CD14-positive monocyte (primary cell): ENCODE measurements around the gene AATK. TPM values are rescaled to one million over a fixed set of nuclear protein-coding genes. Genes with fewer than 3 reads are reported as not detected.

Experiments used
- DNase-seq, 3 donors: peaks; one replicate each; pipeline ENCODE4 v3.0.0-alpha.2; 2011 to 2022
- H2AFZ ChIP-seq: 2 replicates; pipeline ENCODE4 v1.6.0; 2012; ENCODE audit warnings: mild to moderate bottlenecking, low read depth, low read length, inconsistent platforms; ENCODE audit not compliant: insufficient read depth, poor library complexity, severe bottlenecking
- H3K27ac ChIP-seq, 2 donors: 1 replicate in 1 of 2; 2 replicates in 1 of 2; pipeline ENCODE4 v1.5.1; 2012 to 2013; ENCODE audit warnings: low read length in 2 of 2, control low read depth in 1 of 2, inconsistent platforms in 1 of 2, low read depth in 1 of 2, mild to moderate bottlenecking in 1 of 2
- H3K27me3 ChIP-seq, 2 donors: one replicate each; pipeline versions ENCODE4 v1.6.0 to v1.6.1; 2011 to 2013; ENCODE audit warnings: low read length in 2 of 2; ENCODE audit not compliant: control insufficient read depth in 2 of 2, insufficient read depth in 2 of 2
- H3K36me3 ChIP-seq, 2 donors: replicated peaks in 1 of 2; 1 replicate in 1 of 2; 2 replicates in 1 of 2; pipeline versions ENCODE4 v1.5.1 to v1.6.1; 2012 to 2013; ENCODE audit warnings: low read length in 2 of 2, control low read depth in 1 of 2, inconsistent platforms in 1 of 2, mild to moderate bottlenecking in 1 of 2; ENCODE audit not compliant: insufficient read depth in 2 of 2, control insufficient read depth in 1 of 2
- H3K4me1 ChIP-seq, 2 donors: 1 replicate in 1 of 2; 2 replicates in 1 of 2; pipeline versions ENCODE4 v1.5.1 to v1.6.1; 2012 to 2013; ENCODE audit warnings: low read length in 2 of 2, control low read depth in 1 of 2, inconsistent platforms in 1 of 2, mild to moderate bottlenecking in 1 of 2, moderate library complexity in 1 of 2; ENCODE audit not compliant: insufficient read depth in 2 of 2, control insufficient read depth in 1 of 2
- H3K4me2 ChIP-seq: replicated peaks from 2 replicates; pipeline ENCODE3; 2012; ENCODE audit warnings: low read length, moderate library complexity, mild to moderate bottlenecking; ENCODE audit not compliant: poor library complexity, severe bottlenecking; ENCODE audit errors: extremely low read depth
- H3K4me3 ChIP-seq, 3 experiments: fragments of 200-600 bp in 1 of 3; sonication (generic) in 1 of 3; replicated peaks in 1 of 3; 1 replicate in 2 of 3; 2 replicates in 1 of 3; pipeline ENCODE4 v1.5.1; 2011 to 2013; ENCODE audit warnings: low read length in 3 of 3, mild to moderate bottlenecking in 3 of 3, control low read depth in 2 of 3, low read depth in 2 of 3, inconsistent platforms in 1 of 3, moderate library complexity in 1 of 3
- H3K79me2 ChIP-seq: 2 replicates; pipeline ENCODE4 v1.6.0; 2012; ENCODE audit warnings: mild to moderate bottlenecking, control low read depth, inconsistent platforms, low read length, moderate library complexity; ENCODE audit not compliant: insufficient read depth
- H3K9ac ChIP-seq: 2 replicates; pipeline ENCODE4 v1.6.0; 2017; ENCODE audit warnings: low read length, mild to moderate bottlenecking; ENCODE audit not compliant: insufficient read depth, poor library complexity, severe bottlenecking
- H3K9me3 ChIP-seq, 2 donors: replicated peaks in 1 of 2; 1 replicate in 1 of 2; 2 replicates in 1 of 2; pipeline versions ENCODE4 v1.5.1 to v1.6.1; 2012 to 2013; ENCODE audit warnings: low read length in 2 of 2, control low read depth in 1 of 2; ENCODE audit not compliant: control insufficient read depth in 1 of 2, insufficient read depth in 1 of 2
- H4K20me1 ChIP-seq: 2 replicates; pipeline ENCODE4 v1.6.0; 2012; ENCODE audit warnings: mild to moderate bottlenecking, low read length, control low read depth, moderate library complexity; ENCODE audit not compliant: insufficient read depth
- H3K27ac Mint-ChIP-seq, 7 donors: one replicate each; pipeline ENCODE4 v1.8.0; 2020; ENCODE audit warnings: mild to moderate bottlenecking in 7 of 7, mixed read lengths in 7 of 7, moderate library complexity in 6 of 7, inconsistent platforms in 2 of 7
- H3K27me3 Mint-ChIP-seq, 3 donors: one replicate each; pipeline ENCODE4 v1.8.0; 2021 to 2022; ENCODE audit warnings: low read depth in 3 of 3, mild to moderate bottlenecking in 3 of 3, mixed read lengths in 3 of 3, moderate library complexity in 3 of 3, inconsistent platforms in 1 of 3
- H3K36me3 Mint-ChIP-seq, 2 donors: one replicate each; pipeline ENCODE4 v1.8.0; 2020; ENCODE audit warnings: mixed read lengths in 2 of 2, inconsistent platforms in 1 of 2, mild to moderate bottlenecking in 1 of 2
- H3K4me1 Mint-ChIP-seq: one replicate; pipeline ENCODE4 v1.8.0; 2020; ENCODE audit warnings: mild to moderate bottlenecking, mixed read lengths
- H3K4me3 Mint-ChIP-seq, 2 donors: one replicate each; pipeline ENCODE4 v1.8.0; 2020; ENCODE audit warnings: mild to moderate bottlenecking in 2 of 2, mixed read lengths in 2 of 2, moderate library complexity in 1 of 2
- H3K9me3 Mint-ChIP-seq, 7 donors: one replicate each; pipeline ENCODE4 v1.8.0; 2020 to 2022; ENCODE audit warnings: mixed read lengths in 7 of 7, mild to moderate bottlenecking in 6 of 7, moderate library complexity in 6 of 7, inconsistent platforms in 2 of 7
- WGBS: methylation state at CpG from one replicate; pipeline ENCODE4 v1.1.5; 2013; ENCODE audit warnings: missing lambda C conversion rate; ENCODE audit not compliant: insufficient coverage; 5-methylcytosine and 5-hydroxymethylcytosine counted together
- intact Hi-C, 2 donors: fragments of 100-400 bp; cut with micrococcal nuclease; formaldehyde crosslinking; loops; one replicate each; pipeline versions ENCODE4 v1.15.0 to v1.15.1; 2023
- polyA plus RNA-seq, 3 donors: library from polyadenylated mRNA; depleted of rRNA in 1 of 3; unstranded in 2 of 3; stranded (reverse) in 1 of 3; fragments of 300-500 nt in 2 of 3; fragments of >200 nt in 1 of 3; fragmentation: Illumina TruSeq in 2 of 3; gene quantifications; 1 replicate in 2 of 3; 2 replicates in 1 of 3; pipeline ENCODE4 v1.2.3, GENCODE V29; 2012 to 2021
- TF ChIP-seq, protein P1 (sequence below): fragments of 200-600 bp; IDR thresholded peaks from one replicate; pipeline ENCODE4 v1.8.0; 2022; ENCODE audit warnings: antibody characterized with exemption, mild to moderate bottlenecking

Gene AATK
- polyA plus RNA-seq, 3 donors = 0.93 to 15.3 (median 2.0) TPM

DNA sequence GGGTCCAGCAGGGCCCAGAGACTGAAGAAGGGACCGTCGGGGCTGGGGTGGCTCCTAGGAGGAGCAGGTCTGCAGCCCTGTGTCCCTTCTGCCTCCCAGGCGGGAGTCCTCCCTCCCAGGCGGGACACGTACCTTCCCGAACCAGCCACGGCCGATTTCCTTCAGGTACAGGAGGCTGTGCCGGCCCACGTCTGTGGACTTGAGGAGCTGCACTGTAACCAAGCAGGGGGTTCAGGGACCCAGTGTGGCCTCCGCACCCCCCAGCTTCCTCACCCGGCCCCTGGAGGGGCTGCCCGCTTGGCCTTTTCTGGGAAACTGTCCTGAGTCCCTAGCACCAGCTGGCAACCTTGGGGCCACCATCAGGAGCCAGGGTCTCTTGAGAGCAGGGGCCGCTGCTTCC lies 37.7 kb downstream of the AATK start:
- Histone ChIP-seq H3K36me3 (peaks cover 6 to 13% of the 10 kb centered on the region in 2 donors), H3K9ac (no peak overlapping the region), H3K4me3 (no peak overlapping the region), H3K4me1 (no peaks in the 10 kb centered on the region), H3K4me2 (no peak overlapping the region), H3K9me3 (no peaks in the 10 kb centered on the region), H3K79me2 (no peaks in the 10 kb centered on the region), H2AFZ (no peak overlapping the region), H3K27ac (no peak overlapping the region), H3K27me3 (no peaks in the 10 kb centered on the region), H4K20me1 (peaks cover 38% of the 10 kb centered on the region)
- 92% methylated on average over 12 of the region's 14 CpGs for WGBS
- TF ChIP-seq, protein P1, sequence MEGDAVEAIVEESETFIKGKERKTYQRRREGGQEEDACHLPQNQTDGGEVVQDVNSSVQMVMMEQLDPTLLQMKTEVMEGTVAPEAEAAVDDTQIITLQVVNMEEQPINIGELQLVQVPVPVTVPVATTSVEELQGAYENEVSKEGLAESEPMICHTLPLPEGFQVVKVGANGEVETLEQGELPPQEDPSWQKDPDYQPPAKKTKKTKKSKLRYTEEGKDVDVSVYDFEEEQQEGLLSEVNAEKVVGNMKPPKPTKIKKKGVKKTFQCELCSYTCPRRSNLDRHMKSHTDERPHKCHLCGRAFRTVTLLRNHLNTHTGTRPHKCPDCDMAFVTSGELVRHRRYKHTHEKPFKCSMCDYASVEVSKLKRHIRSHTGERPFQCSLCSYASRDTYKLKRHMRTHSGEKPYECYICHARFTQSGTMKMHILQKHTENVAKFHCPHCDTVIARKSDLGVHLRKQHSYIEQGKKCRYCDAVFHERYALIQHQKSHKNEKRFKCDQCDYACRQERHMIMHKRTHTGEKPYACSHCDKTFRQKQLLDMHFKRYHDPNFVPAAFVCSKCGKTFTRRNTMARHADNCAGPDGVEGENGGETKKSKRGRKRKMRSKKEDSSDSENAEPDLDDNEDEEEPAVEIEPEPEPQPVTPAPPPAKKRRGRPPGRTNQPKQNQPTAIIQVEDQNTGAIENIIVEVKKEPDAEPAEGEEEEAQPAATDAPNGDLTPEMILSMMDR = no peak
- Mint-ChIP-seq H3K9me3 (no peaks in the 10 kb centered on the region), H3K4me1 (no peaks in the 10 kb centered on the region), H3K4me3 (no peak overlapping the region), H3K27me3 (peaks cover 0 to 5% (median 0%) of the 10 kb centered on the region in 3 donors), H3K27ac (no peak overlapping the region), H3K36me3 (peaks cover 9% of the 10 kb centered on the region in 2 donors)
- DNase-seq = no peak
- intact Hi-C loops = no loop called here

DNA sequence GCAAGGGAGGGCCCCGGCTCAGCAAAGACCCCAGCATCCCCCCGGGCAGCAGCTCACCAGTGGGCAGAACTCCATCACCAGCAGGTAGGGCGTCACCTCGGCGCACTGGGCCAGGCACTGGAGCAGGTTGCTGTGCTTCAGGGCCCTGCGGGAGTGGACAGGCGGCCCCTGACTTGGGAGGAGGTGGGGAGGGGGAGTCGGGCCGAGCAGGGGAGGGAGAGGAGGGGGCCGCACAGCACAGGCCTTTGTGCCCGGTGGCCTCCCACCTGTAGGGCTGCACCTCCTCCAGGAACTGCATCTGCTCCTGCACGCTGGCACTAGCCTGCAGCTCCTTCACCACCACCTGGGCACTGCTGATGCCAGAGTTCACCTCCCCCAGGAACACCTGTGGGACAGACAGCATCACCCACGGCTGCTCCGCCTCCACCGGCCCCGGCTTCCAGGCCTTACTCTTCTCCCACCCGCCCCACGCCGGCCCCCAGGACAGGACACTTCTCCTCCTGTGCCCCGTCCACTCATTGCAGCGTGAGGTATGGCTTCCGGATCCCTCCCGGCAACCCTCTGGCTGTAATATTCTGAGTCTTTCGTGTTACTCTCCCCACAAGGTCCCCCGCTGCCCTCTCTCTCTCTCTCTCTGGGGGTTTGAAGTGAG lies 38.4 kb downstream of the AATK start:
- intact Hi-C loops = no loop called here
- Histone ChIP-seq H3K36me3 (peaks cover 6 to 13% of the 10 kb centered on the region in 2 donors), H4K20me1 (peaks cover 32% of the 10 kb centered on the region), H3K4me2 (no peak overlapping the region), H3K79me2 (no peaks in the 10 kb centered on the region), H3K9ac (no peak overlapping the region), H3K27me3 (no peaks in the 10 kb centered on the region), H3K9me3 (no peaks in the 10 kb centered on the region), H2AFZ (no peak overlapping the region), H3K27ac (no peak overlapping the region), H3K4me3 (no peak overlapping the region), H3K4me1 (no peaks in the 10 kb centered on the region)
- Mint-ChIP-seq H3K36me3 (peaks cover 9 to 11% of the 10 kb centered on the region in 2 donors), H3K27ac (no peak overlapping the region), H3K27me3 (peaks cover 0 to 5% (median 0%) of the 10 kb centered on the region in 3 donors), H3K4me1 (no peaks in the 10 kb centered on the region), H3K9me3 (peaks cover 0 to 2% (median 0%) of the 10 kb centered on the region in 7 donors), H3K4me3 (no peak overlapping the region)
- 91% methylated on average over 6 of the region's 25 CpGs for WGBS
- DNase-seq = no peak
- TF ChIP-seq, protein P1 = no peak
